Sigmoid colon (tissue), 3 donors: ENCODE results near the gene C6orf89.
"Not testable (repeated sequence)": the region's sequence is repeated elsewhere in the genome, so short reads cannot be mapped to it uniquely, and the experiment has no call there.

Experiments used
- CTCF ChIP-seq, 4 experiments: fragments of 450-650 bp in 3 of 4; fragments of 200-600 bp in 1 of 4; IDR thresholded peaks; one replicate each; pipeline ENCODE4 v1.5.1; 2016 to 2019; ENCODE audit warnings: antibody characterized with exemption in 4 of 4, mild to moderate bottlenecking in 3 of 4, moderate library complexity in 2 of 4
- POLR2A ChIP-seq, 2 donors: fragments of 450-650 bp; IDR thresholded peaks; one replicate each; pipeline ENCODE4 v1.6.1; 2016; ENCODE audit warnings: antibody characterized with exemption in 2 of 2, mild to moderate bottlenecking in 2 of 2, moderate library complexity in 2 of 2

GRCh38 chr6:36942329-36942728 is 56.6 kb downstream of the C6orf89 start:
- not testable (repeated sequence) for TF ChIP-seq CTCF, POLR2A (IDR thresholded peaks at IDR 0.05)
